ENCODE results near the gene PDIA5.
A peak's percentile ranks its signal among the peaks of the same experiment; 100 is the strongest.

- TF ChIP-seq CTCF (IDR thresholded peaks at IDR 0.05; ENCODE audit: low read length): peak; percentile 2; the same call in 1 of the 2 replicates
- TF ChIP-seq EZH2 (IDR thresholded peaks at IDR 0.05; ENCODE audit: borderline replicate concordance, low read length): no peak
Measured at GRCh38 chr3:123110976-123111615, 44.3 kb downstream of the PDIA5 start.
